ENCODE measurements around the gene ARHGEF16.

The ARHGEF16 gene

GRCh38 chr1:3522564-3523265 is 68.2 kb downstream of the ARHGEF16 start:
- Histone ChIP-seq H3K9me3 (no peaks in the 10 kb centered on the region), H3K27me3 (no peaks in the 10 kb centered on the region), H3K36me3 (no peaks in the 10 kb centered on the region), H3K4me1 (no peaks in the 10 kb centered on the region), H3K4me3 (ENCODE audit: low read depth, low read length) (no peak overlapping the region)
- DNase-seq = no peak
- TF ChIP-seq CTCF (IDR thresholded peaks at IDR 0.05; ENCODE audit: low read depth, low read length) = no peak

- no peak for DNase-seq
- TF ChIP-seq CTCF (IDR thresholded peaks at IDR 0.05; ENCODE audit: low read depth, low read length) = no peak
- H3K9me3 ChIP-seq = no peaks in the 10 kb centered on the region
- no peaks in the 10 kb centered on the region for H3K4me1 ChIP-seq
- H3K4me3 ChIP-seq (ENCODE audit: low read depth, low read length) = no peak overlapping the region
- H3K27me3 ChIP-seq = no peaks in the 10 kb centered on the region
- no peaks in the 10 kb centered on the region for H3K36me3 ChIP-seq
These were observed 69.5 kb downstream of the ARHGEF16 start for GRCh38 chr1:3523980-3524379.

GRCh38 chr1:3524556-3525203 is 70.2 kb downstream of the ARHGEF16 start:
- no peak for DNase-seq
- H3K4me3 ChIP-seq (ENCODE audit: low read depth, low read length) = no peak overlapping the region
- no peaks in the 10 kb centered on the region for H3K9me3 ChIP-seq
- no peaks in the 10 kb centered on the region for H3K4me1 ChIP-seq
- H3K36me3 ChIP-seq = no peaks in the 10 kb centered on the region
- H3K27me3 ChIP-seq = no peaks in the 10 kb centered on the region
- no peak for TF ChIP-seq CTCF (IDR thresholded peaks at IDR 0.05; ENCODE audit: low read depth, low read length)

- Histone ChIP-seq H3K36me3 (no peaks in the 10 kb centered on the region), H3K4me3 (ENCODE audit: low read depth, low read length) (no peak overlapping the region), H3K4me1 (no peaks in the 10 kb centered on the region), H3K9me3 (no peaks in the 10 kb centered on the region), H3K27me3 (no peaks in the 10 kb centered on the region)
- no peak for TF ChIP-seq CTCF (IDR thresholded peaks at IDR 0.05; ENCODE audit: low read depth, low read length)
- no peak for DNase-seq
These were observed 71.4 kb downstream of the ARHGEF16 start for GRCh38 chr1:3525551-3526482.

- Histone ChIP-seq H3K4me1 (no peaks in the 10 kb centered on the region), H3K36me3 (no peaks in the 10 kb centered on the region), H3K9me3 (no peaks in the 10 kb centered on the region), H3K27me3 (no peaks in the 10 kb centered on the region), H3K4me3 (ENCODE audit: low read depth, low read length) (no peak overlapping the region)
- no peak for TF ChIP-seq CTCF (IDR thresholded peaks at IDR 0.05; ENCODE audit: low read depth, low read length)
- no peak for DNase-seq
These were observed 73.3 kb downstream of the ARHGEF16 start for GRCh38 chr1:3527774-3528173.
